ENCODE measurements around the gene BIN1.

BIN1 gene

DNA sequence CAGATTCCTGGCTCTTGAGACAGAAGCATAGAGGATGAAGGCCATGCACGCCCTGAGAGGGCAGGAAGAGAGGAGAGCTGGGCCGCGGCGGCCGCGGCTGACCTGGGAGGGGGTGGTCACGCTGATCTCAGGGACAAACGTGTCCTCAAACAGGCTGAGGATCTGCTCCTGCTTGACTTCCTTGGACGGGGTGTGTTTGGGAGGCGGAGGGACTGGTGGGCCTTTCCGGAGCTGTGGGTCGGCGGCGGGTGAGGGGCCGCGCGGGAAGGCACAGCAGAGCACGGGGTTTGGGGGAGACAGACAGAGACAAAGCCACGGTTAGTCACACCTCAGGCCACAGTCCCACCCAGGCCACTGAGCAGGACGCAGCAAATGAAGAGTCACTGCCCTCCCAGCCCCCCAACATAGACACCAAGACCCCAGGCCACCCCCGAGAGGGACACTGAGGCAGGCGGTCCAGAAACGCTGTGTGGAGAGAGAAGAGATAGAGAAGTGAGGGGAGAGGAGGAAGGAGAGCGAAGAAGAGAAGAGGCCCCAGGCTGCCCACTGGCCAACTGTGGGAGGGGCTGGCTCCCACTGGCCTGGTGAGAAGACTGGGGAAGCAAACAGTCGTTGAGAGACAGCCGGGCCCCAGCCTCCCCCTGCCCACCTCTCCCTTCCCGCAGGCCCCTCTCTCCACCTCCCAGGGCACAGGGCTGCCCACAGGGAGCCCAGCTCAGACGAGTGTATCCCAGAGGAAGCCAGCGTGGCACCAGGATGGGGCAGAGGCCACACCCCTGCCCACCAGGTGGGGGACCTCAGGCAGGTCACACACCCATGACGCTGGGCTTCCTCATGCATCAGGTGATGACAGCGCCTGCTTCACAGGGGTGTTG lies 49.3 kb downstream of the BIN1 start:
- no peak overlapping the region for H3K4me3 ChIP-seq (ENCODE audit: low read depth, low read length)
- no peak for DNase-seq (ENCODE audit: low read depth)
- TF ChIP-seq, protein P1, sequence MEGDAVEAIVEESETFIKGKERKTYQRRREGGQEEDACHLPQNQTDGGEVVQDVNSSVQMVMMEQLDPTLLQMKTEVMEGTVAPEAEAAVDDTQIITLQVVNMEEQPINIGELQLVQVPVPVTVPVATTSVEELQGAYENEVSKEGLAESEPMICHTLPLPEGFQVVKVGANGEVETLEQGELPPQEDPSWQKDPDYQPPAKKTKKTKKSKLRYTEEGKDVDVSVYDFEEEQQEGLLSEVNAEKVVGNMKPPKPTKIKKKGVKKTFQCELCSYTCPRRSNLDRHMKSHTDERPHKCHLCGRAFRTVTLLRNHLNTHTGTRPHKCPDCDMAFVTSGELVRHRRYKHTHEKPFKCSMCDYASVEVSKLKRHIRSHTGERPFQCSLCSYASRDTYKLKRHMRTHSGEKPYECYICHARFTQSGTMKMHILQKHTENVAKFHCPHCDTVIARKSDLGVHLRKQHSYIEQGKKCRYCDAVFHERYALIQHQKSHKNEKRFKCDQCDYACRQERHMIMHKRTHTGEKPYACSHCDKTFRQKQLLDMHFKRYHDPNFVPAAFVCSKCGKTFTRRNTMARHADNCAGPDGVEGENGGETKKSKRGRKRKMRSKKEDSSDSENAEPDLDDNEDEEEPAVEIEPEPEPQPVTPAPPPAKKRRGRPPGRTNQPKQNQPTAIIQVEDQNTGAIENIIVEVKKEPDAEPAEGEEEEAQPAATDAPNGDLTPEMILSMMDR (conservative IDR thresholded peaks at IDR 0.05; ENCODE audit: low read depth, low read length): no peak

DNA sequence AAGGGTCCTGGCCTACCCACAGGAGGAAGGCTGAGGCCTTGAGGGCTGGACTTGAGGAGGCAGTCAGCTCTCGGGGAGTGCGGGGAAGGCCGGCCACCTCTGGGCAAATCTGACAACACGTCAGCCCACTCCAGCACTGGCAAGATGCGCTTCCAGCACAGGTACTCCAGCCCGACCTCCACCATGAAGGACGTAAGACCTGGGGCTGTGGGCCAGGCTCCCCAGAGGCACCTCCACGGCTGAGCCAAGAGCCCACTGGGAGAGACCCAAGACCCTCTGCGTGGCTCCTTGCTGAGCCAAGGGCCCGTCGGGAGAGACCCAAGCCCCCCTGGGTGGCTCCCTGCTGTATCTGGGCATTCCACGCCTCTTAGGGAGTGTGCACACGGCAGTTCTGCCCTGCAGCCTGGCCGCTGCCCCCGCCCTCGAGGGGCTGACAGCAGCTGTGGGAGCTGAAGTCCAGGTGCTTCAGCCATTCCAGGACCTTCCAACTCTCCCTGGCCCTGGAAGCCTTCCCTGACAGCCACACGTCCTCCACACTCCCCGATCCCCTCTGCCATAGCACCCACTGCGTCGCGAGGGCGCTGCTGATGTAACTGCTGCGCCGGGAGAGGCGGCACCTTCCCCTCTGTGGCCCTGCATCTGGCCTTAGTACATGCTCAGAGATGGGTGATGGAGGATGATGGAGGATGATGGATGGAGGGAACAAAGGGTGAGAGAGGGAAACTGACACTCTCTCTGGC lies 50.2 kb downstream of the BIN1 start:
- DNase-seq (ENCODE audit: low read depth): no peak
- H3K4me3 ChIP-seq (ENCODE audit: low read depth, low read length): no peak overlapping the region
- TF ChIP-seq, protein P1 (conservative IDR thresholded peaks at IDR 0.05; ENCODE audit: low read depth, low read length): no peak

DNA sequence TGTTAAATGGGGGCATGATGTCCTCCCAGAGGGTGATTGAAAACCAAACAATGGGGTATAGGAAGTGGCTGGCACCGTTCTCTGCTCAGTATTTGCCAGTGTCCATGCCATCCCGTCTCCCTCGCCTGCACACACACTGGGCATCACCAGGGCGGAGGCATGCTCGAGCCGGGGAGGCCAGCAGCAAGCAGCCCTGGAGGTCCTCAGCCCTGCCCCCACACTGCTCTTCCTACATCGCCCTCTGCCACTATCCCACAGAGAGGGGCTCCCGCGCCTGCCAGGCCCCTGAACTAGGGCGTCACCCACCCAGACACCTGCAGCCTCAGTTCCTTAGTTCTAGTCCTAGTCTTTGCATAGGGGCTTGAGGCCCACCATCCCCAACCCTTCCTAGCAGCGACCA lies 50.9 kb downstream of the BIN1 start:
- no peak for DNase-seq (ENCODE audit: low read depth)
- no peak overlapping the region for H3K4me3 ChIP-seq (ENCODE audit: low read depth, low read length)
- TF ChIP-seq, protein P1 (conservative IDR thresholded peaks at IDR 0.05; ENCODE audit: low read depth, low read length): no peak

DNA sequence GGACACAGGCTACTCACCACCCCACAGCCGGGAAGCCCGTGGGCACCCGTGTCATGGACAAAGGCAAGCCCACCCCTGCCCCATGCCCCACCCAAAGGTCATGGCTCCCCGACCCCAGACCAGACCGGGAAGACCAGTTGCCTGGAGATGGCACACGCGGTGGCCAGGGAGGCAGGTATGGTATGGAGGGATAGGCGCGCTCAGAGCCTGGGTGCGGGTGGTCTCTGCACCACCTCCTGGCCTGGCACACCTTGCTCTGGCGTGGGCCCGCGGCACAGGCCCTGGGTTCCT lies 51.2 kb downstream of the BIN1 start:
- TF ChIP-seq, protein P1 (conservative IDR thresholded peaks at IDR 0.05; ENCODE audit: low read depth, low read length): no peak
- H3K4me3 ChIP-seq (ENCODE audit: low read depth, low read length): no peak overlapping the region
- DNase-seq (ENCODE audit: low read depth): no peak

DNA sequence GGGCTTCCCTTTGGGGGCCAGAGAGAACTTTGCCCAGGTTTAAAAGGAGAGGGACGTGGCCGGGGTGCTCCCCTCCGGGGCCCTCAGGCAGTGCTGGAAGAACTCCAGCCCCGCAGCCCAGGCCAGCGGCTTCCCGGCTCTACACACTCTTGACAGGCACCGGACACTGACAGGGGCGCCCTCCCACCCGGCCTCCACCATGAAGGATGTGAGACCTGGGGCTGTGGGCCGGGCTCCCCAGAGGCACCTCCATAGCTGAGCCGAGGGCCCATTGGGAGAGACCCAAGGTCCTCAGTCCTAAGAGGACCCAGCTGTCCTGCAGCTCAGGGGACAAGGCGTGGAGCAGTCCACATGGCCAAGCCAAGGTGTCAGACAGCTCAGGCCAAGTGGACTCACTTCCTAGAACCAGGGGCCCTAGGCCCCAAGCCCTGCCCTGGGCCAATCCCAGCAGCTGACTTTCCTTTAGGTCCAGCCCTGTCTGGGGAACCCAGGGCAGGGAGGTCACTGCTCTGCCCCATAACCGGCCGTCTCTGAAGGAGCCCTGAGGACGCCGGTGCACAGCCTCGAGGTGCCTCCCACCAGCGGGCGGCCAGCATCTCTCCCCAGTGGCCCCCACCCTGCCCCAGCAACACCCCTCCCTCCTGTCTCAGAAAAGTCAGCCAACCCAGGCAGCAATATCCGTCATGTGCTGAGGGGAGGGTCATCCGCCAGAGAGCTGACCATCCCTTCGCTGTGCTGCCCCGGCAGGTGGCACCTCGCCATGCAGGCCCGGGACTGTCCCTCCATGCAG lies 51.8 kb downstream of the BIN1 start:
- TF ChIP-seq, protein P1 (conservative IDR thresholded peaks at IDR 0.05; ENCODE audit: low read depth, low read length): no peak
- no peak overlapping the region for H3K4me3 ChIP-seq (ENCODE audit: low read depth, low read length)
- DNase-seq (ENCODE audit: low read depth): no peak

DNA sequence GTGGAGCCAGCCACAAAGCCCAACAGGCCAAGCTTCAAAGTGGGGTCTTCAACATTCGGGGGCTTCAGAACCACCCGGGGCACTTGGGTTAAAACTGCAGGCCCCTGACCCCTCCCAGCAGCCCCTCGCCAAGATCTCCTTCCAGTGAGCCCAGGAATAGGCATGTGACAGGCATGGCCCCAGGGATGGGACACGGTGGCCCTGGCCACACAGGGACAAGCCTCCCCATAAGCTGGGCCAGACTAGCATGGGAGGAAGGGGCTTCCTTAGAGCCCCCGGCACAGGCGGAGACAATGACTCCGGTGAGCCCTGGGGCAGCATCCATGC lies 52.4 kb downstream of the BIN1 start:
- H3K4me3 ChIP-seq (ENCODE audit: low read depth, low read length): no peak overlapping the region
- TF ChIP-seq, protein P1 (conservative IDR thresholded peaks at IDR 0.05; ENCODE audit: low read depth, low read length): no peak
- no peak for DNase-seq (ENCODE audit: low read depth)
